Trophoblast cell (in vitro differentiated cells and primary cell): Measurements from ENCODE around the gene B3GLCT.
"Not testable (repeated sequence)": the region's sequence is repeated elsewhere in the genome, so short reads cannot be mapped to it uniquely, and the experiment has no call there.

Experiments
- DNase-seq, 2 donors: peaks; one replicate each; pipeline ENCODE4 v3.0.0-alpha.2; 2016
- H2AFZ ChIP-seq: 2 replicates; pipeline ENCODE4 v1.6.1; 2013; ENCODE audit warnings: low read length, moderate library complexity, mild to moderate bottlenecking; ENCODE audit not compliant: insufficient read depth, poor library complexity
- H2AK5ac ChIP-seq: 2 replicates; pipeline ENCODE4 v1.6.1; 2013; ENCODE audit warnings: mild to moderate bottlenecking, low read length
- H2BK120ac ChIP-seq: 2 replicates; pipeline ENCODE4 v1.6.1; 2013; ENCODE audit warnings: low read length, mild to moderate bottlenecking, moderate library complexity; ENCODE audit not compliant: insufficient read depth, poor library complexity
- H2BK12ac ChIP-seq: 2 replicates; pipeline ENCODE4 v1.6.1; 2013; ENCODE audit warnings: mild to moderate bottlenecking, low read length, moderate library complexity
- H2BK5ac ChIP-seq: 2 replicates; pipeline ENCODE4 v1.6.1; 2013; ENCODE audit warnings: low read length, low read depth, moderate library complexity, mild to moderate bottlenecking; ENCODE audit not compliant: poor library complexity
- H3K14ac ChIP-seq: 2 replicates; pipeline ENCODE4 v1.6.1; 2013; ENCODE audit warnings: mild to moderate bottlenecking, low read length
- H3K18ac ChIP-seq: 2 replicates; pipeline ENCODE4 v1.6.1; 2013; ENCODE audit warnings: mild to moderate bottlenecking, low read length
- H3K23ac ChIP-seq: 2 replicates; pipeline ENCODE4 v1.6.1; 2013; ENCODE audit warnings: low read length
- H3K27ac ChIP-seq: 2 replicates; pipeline ENCODE4 v1.5.1; 2013; ENCODE audit warnings: low read depth, mild to moderate bottlenecking, inconsistent platforms, low read length, moderate library complexity
- H3K27me3 ChIP-seq: 2 replicates; pipeline ENCODE4 v1.6.1; 2013; ENCODE audit warnings: inconsistent platforms, mild to moderate bottlenecking, low read length, moderate library complexity; ENCODE audit not compliant: insufficient read depth
- H3K36me3 ChIP-seq, 2 experiments: 1 replicate in 1 of 2; 2 replicates in 1 of 2; pipeline ENCODE4 v1.6.1; 2013; ENCODE audit warnings: low read length in 2 of 2, mild to moderate bottlenecking in 2 of 2, moderate library complexity in 1 of 2; ENCODE audit not compliant: insufficient read depth in 2 of 2, control insufficient read depth in 1 of 2
- H3K4ac ChIP-seq: 2 replicates; pipeline ENCODE4 v1.6.1; 2013; ENCODE audit warnings: low read depth, mild to moderate bottlenecking, low read length, moderate library complexity
- H3K4me1 ChIP-seq, 2 experiments: 1 replicate in 1 of 2; 2 replicates in 1 of 2; pipeline ENCODE4 v1.6.1; 2013; ENCODE audit warnings: low read length in 2 of 2, mild to moderate bottlenecking in 2 of 2, moderate library complexity in 1 of 2; ENCODE audit not compliant: insufficient read depth in 2 of 2, control insufficient read depth in 1 of 2
- H3K4me2 ChIP-seq: 2 replicates; pipeline ENCODE4 v1.6.1; 2013; ENCODE audit warnings: inconsistent platforms, mild to moderate bottlenecking, low read length, moderate library complexity
- H3K4me3 ChIP-seq: 2 replicates; pipeline ENCODE4 v1.5.1; 2013; ENCODE audit warnings: mild to moderate bottlenecking, low read depth, low read length, inconsistent platforms
- H3K79me1 ChIP-seq: one replicate; pipeline ENCODE4 v1.6.1; 2013; ENCODE audit warnings: low read length
- H3K79me2 ChIP-seq: 2 replicates; pipeline ENCODE4 v1.6.1; 2013; ENCODE audit warnings: low read length, mild to moderate bottlenecking; ENCODE audit not compliant: control insufficient read depth, insufficient read depth, poor library complexity
- H3K9ac ChIP-seq: 2 replicates; pipeline ENCODE4 v1.6.1; 2013; ENCODE audit warnings: mild to moderate bottlenecking, low read length
- H3K9me3 ChIP-seq: 2 replicates; pipeline ENCODE4 v1.6.1; 2013; ENCODE audit warnings: low read depth, mild to moderate bottlenecking, control low read depth, inconsistent platforms, low read length; ENCODE audit not compliant: insufficient read depth
- H4K12ac ChIP-seq: 2 replicates; pipeline ENCODE4 v1.6.1; 2013; ENCODE audit warnings: low read depth, mild to moderate bottlenecking, low read length, moderate library complexity
- H4K8ac ChIP-seq: 2 replicates; pipeline ENCODE4 v1.6.1; 2013; ENCODE audit warnings: low read depth, mild to moderate bottlenecking, low read length, moderate library complexity
- H4K91ac ChIP-seq: one replicate; pipeline ENCODE4 v1.6.1; 2013; ENCODE audit warnings: low read depth, mild to moderate bottlenecking, low read length, moderate library complexity
- WGBS: extraction: QIAGEN DNeasy Blood & Tissue Kit; methylation state at CpG from one replicate; pipeline ENCODE4 v1.1.7; 2013; ENCODE audit warnings: missing lambda C conversion rate; ENCODE audit not compliant: insufficient read length, insufficient coverage; ENCODE audit errors: extremely low coverage; 5-methylcytosine and 5-hydroxymethylcytosine counted together

Gene B3GLCT

DNA sequence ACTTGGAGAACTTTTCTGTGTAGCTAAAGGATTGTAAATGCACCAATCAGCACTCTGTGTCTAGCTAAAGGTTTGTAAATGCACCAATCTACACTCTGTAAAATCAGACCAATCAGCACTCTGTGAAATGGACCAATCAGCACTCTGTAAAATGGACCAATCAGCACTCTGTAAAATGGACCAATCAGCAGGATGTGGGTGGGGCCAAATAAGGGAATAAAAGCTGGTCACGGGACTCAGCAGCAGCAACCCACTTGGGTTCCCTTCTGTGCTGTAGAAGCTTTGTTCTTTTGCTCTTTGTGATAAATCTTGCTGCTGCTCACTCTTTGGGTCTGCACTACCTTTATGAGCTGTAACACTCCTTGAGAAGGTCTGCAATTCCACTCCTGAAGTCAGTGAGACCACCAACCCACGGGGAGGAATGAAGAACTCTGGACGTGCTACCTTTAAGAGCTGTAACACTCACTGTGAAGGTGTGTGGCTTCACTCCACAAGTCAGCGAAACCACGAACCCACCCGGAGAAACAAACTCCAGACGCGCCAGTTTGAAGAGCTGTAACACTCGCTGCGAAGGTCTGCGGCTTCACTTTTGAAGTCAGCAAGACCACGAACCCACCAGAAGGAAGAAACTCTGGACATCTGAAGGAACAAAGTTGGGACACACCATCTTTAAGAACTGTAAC lies 21.8 kb upstream of the B3GLCT start:
- H3K9me3 ChIP-seq, H2AFZ ChIP-seq, H3K4me1 ChIP-seq, H2BK12ac ChIP-seq, H3K4me3 ChIP-seq, H3K9ac ChIP-seq, H3K79me1 ChIP-seq, H4K12ac ChIP-seq, H2AK5ac ChIP-seq, H3K4me2 ChIP-seq, H3K18ac ChIP-seq, H3K79me2 ChIP-seq, H3K23ac ChIP-seq, H3K14ac ChIP-seq, H2BK5ac ChIP-seq, H3K27me3 ChIP-seq, H3K27ac ChIP-seq, H4K8ac ChIP-seq, H3K4ac ChIP-seq, H3K36me3 ChIP-seq, H2BK120ac ChIP-seq, H4K91ac ChIP-seq, DNase-seq: not testable (repeated sequence)
- WGBS: no CpG with 5 or more reads among the region's 12 CpGs

DNA sequence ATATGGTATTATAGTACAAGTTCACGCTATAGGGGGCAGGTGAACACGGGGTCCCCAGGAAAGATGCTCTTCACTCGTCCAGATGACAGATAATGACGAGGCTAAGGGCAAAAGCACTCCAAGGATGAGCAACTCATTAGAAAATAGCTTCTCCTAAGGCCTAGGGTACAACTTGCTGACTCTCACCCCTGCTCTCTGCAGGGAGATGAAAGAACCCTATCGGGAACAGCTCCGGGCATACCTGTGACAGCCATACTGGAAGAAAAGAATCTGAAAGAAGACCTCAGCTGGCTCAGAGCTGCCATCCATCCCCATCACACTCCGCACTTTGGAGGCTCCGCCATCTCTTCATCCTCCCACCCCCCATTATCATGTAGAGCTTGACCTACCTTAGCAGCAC lies 20.5 kb upstream of the B3GLCT start:
- Histone ChIP-seq H4K91ac (no peak overlapping the region), H3K36me3 (no peaks in the 10 kb centered on the region), H3K9me3 (peaks cover 2% of the 10 kb centered on the region), H3K27me3 (no peaks in the 10 kb centered on the region), H3K79me1 (no peaks in the 10 kb centered on the region), H3K23ac (no peak overlapping the region), H2AK5ac (no peak overlapping the region), H3K4ac (no peak overlapping the region), H3K27ac (no peak overlapping the region), H3K4me2 (no peak overlapping the region), H3K18ac (no peak overlapping the region), H3K9ac (no peak overlapping the region), H2BK5ac (no peak overlapping the region), H2AFZ (no peak overlapping the region), H4K12ac (no peak overlapping the region), H3K4me1 (no peaks in the 10 kb centered on the region), H4K8ac (no peak overlapping the region), H2BK120ac (no peak overlapping the region), H3K4me3 (no peak overlapping the region), H2BK12ac (no peak overlapping the region), H3K79me2 (no peaks in the 10 kb centered on the region), H3K14ac (no peak overlapping the region)
- no CpG with 5 or more reads among the region's 8 CpGs for WGBS
- no peak for DNase-seq

- Histone ChIP-seq H3K4ac (no peak overlapping the region), H3K27ac (no peak overlapping the region), H4K8ac (no peak overlapping the region), H4K12ac (no peak overlapping the region), H3K18ac (no peak overlapping the region), H3K27me3 (no peaks in the 10 kb centered on the region), H3K9me3 (peaks cover 2% of the 10 kb centered on the region), H2AK5ac (no peak overlapping the region), H4K91ac (no peak overlapping the region), H3K4me3 (no peak overlapping the region), H2BK120ac (no peak overlapping the region), H2BK5ac (no peak overlapping the region), H3K4me2 (no peak overlapping the region), H3K9ac (no peak overlapping the region), H3K79me1 (no peaks in the 10 kb centered on the region), H3K4me1 (no peaks in the 10 kb centered on the region), H3K79me2 (no peaks in the 10 kb centered on the region), H2AFZ (no peak overlapping the region), H3K14ac (no peak overlapping the region), H3K36me3 (no peaks in the 10 kb centered on the region), H3K23ac (no peak overlapping the region), H2BK12ac (no peak overlapping the region)
- WGBS: no CpG with 5 or more reads among the region's 5 CpGs
- no peak for DNase-seq
These were observed 20.0 kb upstream of the B3GLCT start for GRCh38 chr13:31179754-31180153.

DNA sequence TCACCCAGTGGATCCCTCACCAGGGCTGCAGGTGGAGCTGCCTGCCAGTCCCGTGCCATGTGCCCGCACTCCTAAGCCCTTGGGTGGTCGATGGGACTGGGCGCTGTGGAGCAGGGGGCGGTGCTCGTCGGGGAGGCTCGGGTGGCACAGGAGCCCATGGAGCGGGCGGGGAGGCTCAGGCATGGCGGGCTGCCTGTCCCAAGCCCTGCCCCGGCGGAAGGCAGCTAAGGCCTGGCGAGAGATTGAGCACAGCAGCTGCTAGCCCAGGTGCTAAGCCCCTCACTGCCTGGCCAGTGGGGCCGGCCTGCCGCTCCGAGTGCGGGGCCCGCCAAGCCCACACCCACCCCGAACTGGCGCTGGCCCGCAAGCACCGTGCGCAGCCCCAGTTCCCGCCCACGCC lies 16.8 kb upstream of the B3GLCT start:
- no CpG with 5 or more reads among the region's 26 CpGs for WGBS
- H2BK5ac ChIP-seq: no peak overlapping the region
- no peak overlapping the region for H3K4ac ChIP-seq
- no peaks in the 10 kb centered on the region for H3K36me3 ChIP-seq
- H3K27me3 ChIP-seq: no peaks in the 10 kb centered on the region
- no peak overlapping the region for H3K23ac ChIP-seq
- DNase-seq: no peak
- no peak overlapping the region for H3K4me3 ChIP-seq
- H2AFZ ChIP-seq: no peak overlapping the region
- no peak overlapping the region for H4K12ac ChIP-seq
- no peaks in the 10 kb centered on the region for H3K4me1 ChIP-seq
- no peak overlapping the region for H2AK5ac ChIP-seq
- no peak overlapping the region for H3K4me2 ChIP-seq
- H3K79me2 ChIP-seq: no peaks in the 10 kb centered on the region
- H4K8ac ChIP-seq: no peak overlapping the region
- H3K9ac ChIP-seq: no peak overlapping the region
- no peak overlapping the region for H3K18ac ChIP-seq
- H2BK12ac ChIP-seq: no peak overlapping the region
- no peaks in the 10 kb centered on the region for H3K79me1 ChIP-seq
- peaks cover 2% of the 10 kb centered on the region for H3K9me3 ChIP-seq
- H3K27ac ChIP-seq: no peak overlapping the region
- no peak overlapping the region for H3K14ac ChIP-seq
- H2BK120ac ChIP-seq: no peak overlapping the region
- H4K91ac ChIP-seq: no peak overlapping the region
